Cardiac muscle cell (in vitro differentiated cells and primary cell): ENCODE data around the gene ZNF189. TPM values are rescaled to one million over a fixed set of nuclear protein-coding genes. Genes with fewer than 3 reads are reported as not detected.

Source experiments
- DNase-seq, 2 donors: peaks; one replicate each; pipeline versions ENCODE4 v3.0.0 to v3.0.0-alpha.2; 2010 to 2017; ENCODE audit warnings: low read depth in 1 of 2, low spot score in 1 of 2
- H3K27ac ChIP-seq: fragments of 200-600 bp; sonication (generic); 2 replicates; pipeline ENCODE4 v1.5.1; 2016
- H3K27me3 ChIP-seq: fragments of 200-600 bp; sonication (generic); 2 replicates; pipeline ENCODE4 v1.6.0; 2016; ENCODE audit warnings: control low read depth
- H3K36me3 ChIP-seq: fragments of 200-600 bp; sonication (generic); 2 replicates; pipeline ENCODE4 v1.5.1; 2016; ENCODE audit warnings: control low read depth
- H3K4me1 ChIP-seq: fragments of 200-600 bp; sonication (generic); 2 replicates; pipeline ENCODE4 v1.8.1; 2017; ENCODE audit warnings: low read depth, mild to moderate bottlenecking, mixed run types
- H3K4me3 ChIP-seq: fragments of 200-600 bp; sonication (generic); 2 replicates; pipeline ENCODE4 v1.5.1; 2016; ENCODE audit warnings: mild to moderate bottlenecking
- H3K9me3 ChIP-seq: fragments of 200-600 bp; sonication (generic); 2 replicates; pipeline ENCODE4 v1.5.1; 2017; ENCODE audit warnings: low read depth, mild to moderate bottlenecking, control low read depth
- CTCF ChIP-seq: IDR thresholded peaks from 2 replicates; pipeline ENCODE4 v1.5.1; 2012; ENCODE audit warnings: low read depth, mild to moderate bottlenecking, low read length
- polyA plus RNA-seq: library from polyadenylated mRNA; unstranded; fragments of >200 nt; fragmentation: Nextera tagmentation; extraction: Ambion mirVana; gene quantifications from 2 replicates; pipeline ENCODE4 v1.2.1, GENCODE V29; 2016
- total RNA-seq: library from RNA; depleted of rRNA; stranded (reverse); fragments of >200 nt; gene quantifications from 2 replicates; pipeline ENCODE4 v1.2.3, GENCODE V29; 2016

ZNF189 gene
- total and polyA plus RNA-seq, 2 experiments from 2014 or later = 5.8 to 20.3 TPM

GRCh38 chr9:101365181-101365580 lies 33.5 kb upstream of the ZNF189 start:
- no peaks in the 10 kb centered on the region for H3K4me1 ChIP-seq
- TF ChIP-seq CTCF = no peak
- no peaks in the 10 kb centered on the region for H3K9me3 ChIP-seq
- DNase-seq = peak in 1 of 2 donors; percentile 30
- H3K27me3 ChIP-seq = no peaks in the 10 kb centered on the region
- no peaks in the 10 kb centered on the region for H3K36me3 ChIP-seq
- H3K27ac ChIP-seq = no peak overlapping the region
- H3K4me3 ChIP-seq = no peak overlapping the region

- no peak for TF ChIP-seq CTCF
- DNase-seq = peak in 1 of 2 donors; percentile 14
- Histone ChIP-seq H3K27me3 (no peaks in the 10 kb centered on the region), H3K4me1 (no peaks in the 10 kb centered on the region), H3K4me3 (no peak overlapping the region), H3K36me3 (no peaks in the 10 kb centered on the region), H3K9me3 (no peaks in the 10 kb centered on the region), H3K27ac (no peak overlapping the region)
These were observed 32.5 kb upstream of the ZNF189 start for GRCh38 chr9:101366038-101366756.

DNA sequence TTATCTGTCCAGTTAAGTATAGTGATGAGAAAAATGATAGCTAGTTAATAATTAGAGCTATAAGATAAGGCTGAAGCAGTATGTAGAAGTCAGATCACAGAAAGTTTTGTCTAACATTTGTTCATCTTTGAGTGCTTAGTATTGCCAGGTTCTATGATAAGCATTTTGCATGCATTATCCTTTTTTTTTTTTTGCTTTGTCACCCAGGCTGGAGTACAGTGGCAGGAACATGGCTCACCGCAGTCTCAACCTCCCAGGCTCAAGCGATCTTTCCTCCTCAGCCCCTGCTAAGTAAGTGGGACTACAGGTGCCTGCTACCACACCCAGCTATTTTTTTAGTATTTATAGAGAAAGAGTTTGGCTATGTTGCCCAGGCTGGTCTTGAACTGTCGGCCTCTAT lies 31.3 kb upstream of the ZNF189 start:
- TF ChIP-seq CTCF = no peak
- DNase-seq = no peak
- no peaks in the 10 kb centered on the region for H3K27me3 ChIP-seq

GRCh38 chr9:101369286-101369685 lies 29.4 kb upstream of the ZNF189 start:
- Histone ChIP-seq H3K4me3 (no peak overlapping the region), H3K9me3 (no peaks in the 10 kb centered on the region), H3K36me3 (no peaks in the 10 kb centered on the region), H3K4me1 (no peaks in the 10 kb centered on the region), H3K27ac (no peak overlapping the region), H3K27me3 (no peaks in the 10 kb centered on the region)
- DNase-seq = peak in 1 of 2 donors; percentile 61
- no peak for TF ChIP-seq CTCF

More for the DNA sequence above, 31.3 kb upstream of the ZNF189 start:
- no peaks in the 10 kb centered on the region for H3K4me1 ChIP-seq
- H3K9me3 ChIP-seq = no peaks in the 10 kb centered on the region
- no peak overlapping the region for H3K4me3 ChIP-seq
- H3K36me3 ChIP-seq = no peaks in the 10 kb centered on the region
- no peak overlapping the region for H3K27ac ChIP-seq

GRCh38 chr9:101369884-101370531 lies 28.6 kb upstream of the ZNF189 start:
- no peak overlapping the region for H3K27ac ChIP-seq

More at GRCh38 chr9:101369884-101370531, 28.6 kb upstream of the ZNF189 start:
- no peaks in the 10 kb centered on the region for H3K4me1 ChIP-seq
- TF ChIP-seq CTCF = no peak
- no peaks in the 10 kb centered on the region for H3K36me3 ChIP-seq
- no peak overlapping the region for H3K4me3 ChIP-seq
- no peaks in the 10 kb centered on the region for H3K9me3 ChIP-seq
- H3K27me3 ChIP-seq = no peaks in the 10 kb centered on the region
- DNase-seq = no peak
